HepG2 (cell line): Measurements from ENCODE around the gene MCOLN1. TPM values are rescaled to one million over a fixed set of nuclear protein-coding genes. Genes with fewer than 3 reads are reported as not detected.

ENCODE experiments used
- CAMTA2 ChIP-seq: sonication (generic); formaldehyde crosslinking; IDR thresholded peaks from 2 replicates; pipeline ENCODE4 v1.4.0; 2020; ENCODE audit warnings: mild to moderate bottlenecking, missing genetic modification reagents, borderline replicate concordance
- CENPT ChIP-seq: sonication (generic); formaldehyde crosslinking; IDR thresholded peaks from 2 replicates; pipeline ENCODE4 v1.8.0; 2022; ENCODE audit warnings: low read depth, mild to moderate bottlenecking, moderate library complexity, missing genetic modification reagents
- CSRNP2 ChIP-seq: sonication (generic); formaldehyde crosslinking; conservative IDR thresholded peaks from 2 replicates; pipeline ENCODE4 v1.8.0; 2022; ENCODE audit warnings: low read depth, missing genetic modification reagents
- DMAP1 ChIP-seq: IDR thresholded peaks from 2 replicates; pipeline ENCODE4 v1.6.1; 2016
- DPF2 ChIP-seq: sonication (generic); formaldehyde crosslinking; IDR thresholded peaks from 2 replicates; pipeline ENCODE4 v1.4.0; 2020; ENCODE audit warnings: mild to moderate bottlenecking, low read depth, missing genetic modification reagents, borderline replicate concordance
- FOXA3 ChIP-seq: IDR thresholded peaks from 2 replicates; pipeline ENCODE4 v1.6.1; 2016; ENCODE audit warnings: missing genetic modification reagents, missing compliant biosample characterization
- HIVEP1 ChIP-seq: sonication (generic); formaldehyde crosslinking; IDR thresholded peaks from 2 replicates; pipeline ENCODE4 v1.4.0; 2020; ENCODE audit warnings: mild to moderate bottlenecking, missing genetic modification reagents
- HNF1A ChIP-seq, 2 experiments: sonication (generic) in 1 of 2; formaldehyde crosslinking in 1 of 2; IDR thresholded peaks; 2 replicates each; pipeline versions ENCODE4 v1.4.0 to v1.6.1; 2016 to 2020; ENCODE audit warnings: borderline replicate concordance in 1 of 2, low read depth in 1 of 2, mild to moderate bottlenecking in 1 of 2, missing genetic modification reagents in 1 of 2
- KMT2A ChIP-seq: sonication (generic); formaldehyde crosslinking; IDR thresholded peaks from 2 replicates; pipeline ENCODE4 v1.4.0; 2020; ENCODE audit warnings: missing genetic modification reagents
- MTA3 ChIP-seq: sonication (generic); formaldehyde crosslinking; IDR thresholded peaks from 2 replicates; pipeline ENCODE4 v1.4.0; 2020; ENCODE audit warnings: missing genetic modification reagents
- PAWR ChIP-seq: sonication (generic); formaldehyde crosslinking; IDR thresholded peaks from 2 replicates; pipeline ENCODE4 v1.4.0; 2020; ENCODE audit warnings: missing genetic modification reagents, mild to moderate bottlenecking, borderline replicate concordance
- SRSF9 ChIP-seq: fragments of 200-400 bp; formaldehyde crosslinking; IDR thresholded peaks from 2 replicates; pipeline ENCODE4 v1.6.1; 2018; ENCODE audit warnings: borderline replicate concordance, mild to moderate bottlenecking, low read depth, low read length; ENCODE audit not compliant: insufficient read depth, poor library complexity, severe bottlenecking
- STAT5B ChIP-seq: sonication (generic); formaldehyde crosslinking; IDR thresholded peaks from 2 replicates; pipeline ENCODE4 v1.4.0; 2020; ENCODE audit warnings: missing genetic modification reagents
- ZBTB49 ChIP-seq: sonication (generic); formaldehyde crosslinking; IDR thresholded peaks from 2 replicates; pipeline ENCODE4 v1.4.0; 2020; ENCODE audit warnings: missing genetic modification reagents, borderline replicate concordance
- ZNF280B ChIP-seq: sonication (generic); formaldehyde crosslinking; IDR thresholded peaks from 2 replicates; pipeline ENCODE4 v1.5.0; 2020; ENCODE audit warnings: missing genetic modification reagents, mild to moderate bottlenecking, borderline replicate concordance
- ZNF329 ChIP-seq: sonication (generic); formaldehyde crosslinking; IDR thresholded peaks from 2 replicates; pipeline ENCODE4 v1.9.0; 2021; ENCODE audit warnings: low read depth, mild to moderate bottlenecking, missing genetic modification reagents
- ZNF572 ChIP-seq: sonication (generic); formaldehyde crosslinking; IDR thresholded peaks from 2 replicates; pipeline ENCODE4 v1.5.1; 2020; ENCODE audit warnings: mild to moderate bottlenecking, missing genetic modification reagents
- ZNF746 ChIP-seq: sonication (generic); formaldehyde crosslinking; IDR thresholded peaks from 2 replicates; pipeline ENCODE4 v1.8.0; 2022; ENCODE audit warnings: mild to moderate bottlenecking, missing genetic modification reagents
- polyA plus RNA-seq, 8 experiments: library from polyadenylated mRNA; depleted of rRNA in 3 of 8; stranded (reverse) in 7 of 8; unstranded in 1 of 8; fragments of >200 nt; fragmentation: Illumina TruSeq in 4 of 8; extraction: Trizol in 4 of 8; gene quantifications; 2 replicates each; pipeline versions ENCODE4 v1.2.1 to v1.2.3, GENCODE V29; 2011 to 2016; ENCODE audit warnings: low read depth in 4 of 8, missing spikeins in 1 of 8, mixed read lengths in 1 of 8; ENCODE audit not compliant: insufficient read depth in 1 of 8
- total RNA-seq, 5 experiments: library from RNA; depleted of rRNA; stranded (reverse); fragments of >200 nt; fragmentation: Illumina TruSeq; extraction: Trizol; gene quantifications; 2 replicates each; pipeline ENCODE4 v1.2.3, GENCODE V29; 2016; ENCODE audit warnings: low read depth in 1 of 5

MCOLN1 gene
- total and polyA plus RNA-seq, 2 of the 13 experiments (the other 11 are each of a cell fraction or from before 2014, with no cell fraction given) = 3.4 to 15.7 TPM

GRCh38 chr19:7500811-7501450, 21.5 kb upstream of the MCOLN1 start (continued):
- TF ChIP-seq ZBTB49 (CRISPR knock-in tag) = no peak
- TF ChIP-seq DPF2 (CRISPR knock-in tag) = no peak
- TF ChIP-seq CENPT = no peak
- TF ChIP-seq SRSF9 = no peak
- TF ChIP-seq HNF1A (IDR thresholded peaks at IDR 0.05; ENCODE audit: low read depth) = no peak
- TF ChIP-seq HNF1A (CRISPR knock-in tag; IDR thresholded peaks at IDR 0.05; ENCODE audit: borderline replicate concordance) = 0 out of 2 replicates have a peak, but pooled peaks have one; percentile 33
- TF ChIP-seq CAMTA2 (CRISPR knock-in tag) = no peak
- peak; percentile 81; the same call in 1 of the 2 replicates for TF ChIP-seq ZNF329 (CRISPR knock-in tag)
- no peak for TF ChIP-seq HIVEP1 (CRISPR knock-in tag)
- TF ChIP-seq STAT5B = no peak
- no peak for TF ChIP-seq ZNF572
- TF ChIP-seq DMAP1 = no peak
- TF ChIP-seq PAWR = no peak
- TF ChIP-seq FOXA3 (CRISPR knock-in tag) = no peak
- TF ChIP-seq CSRNP2 (CRISPR knock-in tag) = no peak
- peak; percentile 60; the same call in 1 of the 2 replicates for TF ChIP-seq ZNF280B (CRISPR knock-in tag)
- no peak for TF ChIP-seq KMT2A (CRISPR knock-in tag)
- TF ChIP-seq ZNF746 = no peak
- TF ChIP-seq MTA3 (CRISPR knock-in tag) = no peak
